ENCODE results near the gene GHDC. TPM values are rescaled to one million over a fixed set of nuclear protein-coding genes. Genes with fewer than 3 reads are reported as not detected.

GHDC gene
- total RNA-seq, 1 experiment from 2014 or later: 8.5 TPM

DNA sequence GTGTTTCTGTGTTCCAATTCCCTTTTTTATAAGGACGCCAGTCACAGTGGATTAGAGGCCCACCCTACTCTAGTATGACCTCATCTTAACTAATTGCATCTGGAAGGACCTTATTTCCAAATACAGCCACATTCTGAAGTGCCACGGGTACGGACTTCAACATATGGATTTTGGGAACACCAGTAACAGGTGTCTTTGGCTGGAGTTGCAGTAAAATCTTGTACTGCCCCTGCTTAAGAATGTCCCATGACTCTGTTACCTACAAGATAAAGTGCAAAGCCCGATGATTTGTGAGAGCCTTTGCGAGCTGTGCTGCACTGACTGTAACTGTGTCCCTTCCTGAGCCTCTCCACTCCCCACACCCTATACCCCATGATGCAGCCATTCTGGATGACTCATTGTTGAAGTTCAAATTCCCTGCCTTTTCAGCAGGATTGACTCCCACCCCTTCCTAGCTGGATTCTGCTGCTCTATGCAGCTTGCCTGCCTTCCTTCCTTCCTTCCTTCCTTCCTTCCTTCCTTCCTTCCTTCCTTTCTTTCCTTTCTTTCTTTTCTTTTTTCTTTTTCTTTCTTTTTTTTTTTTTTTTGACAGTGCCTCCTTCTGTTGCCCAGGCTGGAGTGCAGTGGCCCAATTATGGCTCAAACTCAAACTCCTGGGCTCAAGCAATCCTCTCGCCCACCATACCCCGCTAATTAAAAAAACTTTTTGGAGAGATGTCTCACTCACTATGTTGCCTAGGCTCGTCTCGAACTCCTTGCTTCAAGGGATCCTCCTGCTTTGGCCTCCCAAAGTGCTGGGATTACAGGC lies 11.2 kb downstream of the GHDC start:
- Histone ChIP-seq H3K14ac (ENCODE audit: insufficient read depth, low read length) (no peak overlapping the region), H3K79me1 (ENCODE audit: insufficient read depth, low read depth, low read length, poor library complexity, severe bottlenecking) (no peaks in the 10 kb centered on the region), H3K9me3 (ENCODE audit: control insufficient read depth, low read depth, low read length) (no peaks in the 10 kb centered on the region), H3K18ac (ENCODE audit: insufficient read length, low read depth, low read length) (no peak overlapping the region), H3K23me2 (ENCODE audit: insufficient read length, low read depth, low read length, poor library complexity, severe bottlenecking) (peaks cover 21% of the 10 kb centered on the region), H2BK120ac (ENCODE audit: low read depth, low read length, poor library complexity, severe bottlenecking) (no peak overlapping the region), H2AK5ac (ENCODE audit: insufficient read length, low read length) (no peak overlapping the region), H3T11ph (ENCODE audit: low read length) (no peak overlapping the region), H2AFZ (ENCODE audit: low read length) (no peak overlapping the region), H2BK15ac (ENCODE audit: low read depth, low read length) (no peak overlapping the region), H3K4me2 (ENCODE audit: insufficient read depth, insufficient read length, low read length) (peak overlapping the region; percentile 63), H3K27ac (ENCODE audit: insufficient read length, low read depth, low read length) (no peak overlapping the region), H3K27me3 (ENCODE audit: insufficient read depth, low read length) (peaks cover 10% of the 10 kb centered on the region; the same call in 1 of the 2 replicates), H3K4me1 (ENCODE audit: insufficient read depth, low read length) (peaks cover 3% of the 10 kb centered on the region; the same call in 1 of the 2 replicates), H4K91ac (ENCODE audit: insufficient read length, low read depth, low read length) (no peak overlapping the region), H2BK5ac (ENCODE audit: insufficient read length, low read length) (no peak overlapping the region), H3K56ac (ENCODE audit: insufficient read length, low read depth, low read length) (no peak overlapping the region), H4K8ac (replicated peaks; ENCODE audit: insufficient read length, low read depth, low read length) (no peak overlapping the region), H3K4ac (ENCODE audit: low read depth, low read length) (no peak overlapping the region), H3K79me2 (ENCODE audit: insufficient read depth, low read length) (no peaks in the 10 kb centered on the region), H3K23ac (ENCODE audit: insufficient read length, low read depth, low read length) (no peak overlapping the region), H2BK12ac (ENCODE audit: insufficient read length, low read depth, low read length) (no peak overlapping the region), H2BK20ac (ENCODE audit: low read depth, low read length, poor library complexity, severe bottlenecking) (no peak overlapping the region), H3K9ac (ENCODE audit: extremely low read depth, insufficient read length, low read length) (no peak overlapping the region), H4K20me1 (ENCODE audit: control insufficient read depth, insufficient read depth, insufficient read length) (no peaks in the 10 kb centered on the region), H4K5ac (ENCODE audit: insufficient read length, low read depth, low read length) (no peak overlapping the region)
- H3K27me3 Mint-ChIP-seq (ENCODE audit: low read depth): peaks cover 71% of the 10 kb centered on the region
- H3K27ac Mint-ChIP-seq: no peak overlapping the region
- no peaks in the 10 kb centered on the region; a peak in 1 of 5 replicates for H3K9me3 Mint-ChIP-seq
- peaks cover 21 to 52% of the 10 kb centered on the region in 2 experiments for H3K4me1 Mint-ChIP-seq
- DNase-seq: no peak
- WGBS (ENCODE audit: extremely low coverage, insufficient read length, low lambda C conversion rate): no CpG with 5 or more reads among the region's 9 CpGs
- peak overlapping the region; percentile 71 to 81 for H3K4me3 Mint-ChIP-seq
- TF ChIP-seq, protein P1, sequence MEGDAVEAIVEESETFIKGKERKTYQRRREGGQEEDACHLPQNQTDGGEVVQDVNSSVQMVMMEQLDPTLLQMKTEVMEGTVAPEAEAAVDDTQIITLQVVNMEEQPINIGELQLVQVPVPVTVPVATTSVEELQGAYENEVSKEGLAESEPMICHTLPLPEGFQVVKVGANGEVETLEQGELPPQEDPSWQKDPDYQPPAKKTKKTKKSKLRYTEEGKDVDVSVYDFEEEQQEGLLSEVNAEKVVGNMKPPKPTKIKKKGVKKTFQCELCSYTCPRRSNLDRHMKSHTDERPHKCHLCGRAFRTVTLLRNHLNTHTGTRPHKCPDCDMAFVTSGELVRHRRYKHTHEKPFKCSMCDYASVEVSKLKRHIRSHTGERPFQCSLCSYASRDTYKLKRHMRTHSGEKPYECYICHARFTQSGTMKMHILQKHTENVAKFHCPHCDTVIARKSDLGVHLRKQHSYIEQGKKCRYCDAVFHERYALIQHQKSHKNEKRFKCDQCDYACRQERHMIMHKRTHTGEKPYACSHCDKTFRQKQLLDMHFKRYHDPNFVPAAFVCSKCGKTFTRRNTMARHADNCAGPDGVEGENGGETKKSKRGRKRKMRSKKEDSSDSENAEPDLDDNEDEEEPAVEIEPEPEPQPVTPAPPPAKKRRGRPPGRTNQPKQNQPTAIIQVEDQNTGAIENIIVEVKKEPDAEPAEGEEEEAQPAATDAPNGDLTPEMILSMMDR (conservative IDR thresholded peaks at IDR 0.05): no peak
- no peaks in the 10 kb centered on the region for H3K36me3 Mint-ChIP-seq (ENCODE audit: insufficient read depth in 1 of 3, low read depth in 3 of 3)
